OCI-LY3 (cell line): ENCODE measurements around the gene VAV2.

Source experiments
- CTCF ChIP-seq: fragments of 200-600, 300-600 bp; sonication (generic); IDR thresholded peaks from 2 replicates; pipeline ENCODE4 v1.5.1; 2014; ENCODE audit warnings: antibody characterized with exemption, low read length, low read depth
- EZH2phosphoT487 ChIP-seq: fragments of 200-600 bp; shearing (Covaris generic); IDR thresholded peaks from 2 replicates; pipeline ENCODE4 v1.6.1; 2018; ENCODE audit warnings: antibody characterized with exemption, mixed run types, low read depth

GRCh38 chr9:133952598-133953550, 39.2 kb downstream of the VAV2 start:
- TF ChIP-seq CTCF (no peak), EZH2phosphoT487 (no peak)
